Heart right ventricle (tissue), 16 donors: ENCODE measurements around the gene BTBD16. TPM values are rescaled to one million over a fixed set of nuclear protein-coding genes. Genes with fewer than 3 reads are reported as not detected.

Experiments
- ATAC-seq, 8 donors: fragments of 200-7000 bp; cut with Tn5 transposase; one replicate each; pipeline ENCODE4 v1.9.1; 2020; ENCODE audit warnings: mild to moderate bottlenecking in 8 of 8, moderate library complexity in 8 of 8, moderate number of reproducible peaks in 1 of 8
- DNase-seq, 2 donors: peaks; one replicate each; pipeline ENCODE4 v3.0.0-alpha.2; 2020
- H3K27ac ChIP-seq, 10 donors: fragments of 200-600 bp; sonication (generic) in 2 of 10; one replicate each; pipeline versions ENCODE4 v1.5.0 to v1.8.0; 2020 to 2022; ENCODE audit warnings: mild to moderate bottlenecking in 3 of 10
- H3K27me3 ChIP-seq, 7 donors: fragments of 200-600 bp; one replicate each; pipeline ENCODE4 v1.8.0; 2021 to 2022; ENCODE audit warnings: mild to moderate bottlenecking in 2 of 7
- H3K36me3 ChIP-seq, 9 donors: fragments of 200-600 bp; sonication (generic) in 1 of 9; one replicate each; pipeline versions ENCODE4 v1.5.0 to v1.8.0; 2020 to 2022; ENCODE audit warnings: mild to moderate bottlenecking in 2 of 9
- H3K4me1 ChIP-seq, 9 donors: fragments of 200-600 bp; sonication (generic) in 1 of 9; one replicate each; pipeline versions ENCODE4 v1.5.0 to v1.8.0; 2020 to 2022; ENCODE audit warnings: mild to moderate bottlenecking in 4 of 9
- H3K4me3 ChIP-seq, 10 donors: fragments of 200-600 bp; sonication (generic) in 2 of 10; one replicate each; pipeline versions ENCODE4 v1.5.0 to v1.8.0; 2020 to 2022; ENCODE audit warnings: mild to moderate bottlenecking in 7 of 10, moderate library complexity in 2 of 10
- H3K9me3 ChIP-seq, 11 donors: fragments of 200-600 bp in 10 of 11; sonication (generic) in 2 of 11; one replicate each; pipeline versions ENCODE4 v1.5.0 to v1.8.0; 2013 to 2022; ENCODE audit warnings: mild to moderate bottlenecking in 2 of 11, control low read depth in 1 of 11, moderate library complexity in 1 of 11
- CTCF ChIP-seq, 9 donors: fragments of 200-600 bp; sonication (generic) in 2 of 9; IDR thresholded peaks; one replicate each; pipeline versions ENCODE4 v1.5.0 to v1.8.0; 2021 to 2022; ENCODE audit warnings: antibody characterized with exemption in 9 of 9, mild to moderate bottlenecking in 5 of 9, moderate library complexity in 1 of 9
- WGBS, 2 donors: extraction: QIAGEN DNeasy Blood & Tissue Kit; methylation state at CpG; one replicate each; pipeline ENCODE4 v1.1.7; 2013; ENCODE audit warnings: inconsistent platforms in 1 of 2; 5-methylcytosine and 5-hydroxymethylcytosine counted together
- intact Hi-C, 10 donors: fragments of 100-400 bp; cut with DNase I; formaldehyde crosslinking; loops; one replicate each; pipeline versions ENCODE4 v1.11.1 to v1.14.2; 2022
- polyA plus RNA-seq, 2 donors: library from polyadenylated mRNA; stranded (reverse); fragments of 200-250 nt; gene quantifications; one replicate each; pipeline ENCODE4 v1.2.3, GENCODE V29; 2013
- total RNA-seq, 10 donors: library from RNA; stranded (reverse); fragmentation: NEBNext Ultra II Directional in 3 of 10; extraction: Animal tissue kit (Norgen Biotek cat#: 25700) in 3 of 10; gene quantifications; one replicate each; pipeline versions ENCODE4 v1.2.1 to v1.2.4, GENCODE V29; 2021 to 2023
- donor health status: Arrhythmogenic right ventricular cardiomyopathy.
- donor health status: ischemic (EF 13 %, LVEDD 7.1; RV severe dilation, severe dysfunction).
- donor health status: healthy with polysubstance abuse.
- donor health status: DM: no; HTN: yes; CAD: no.
- donor health status: DM: no; HTN: no; CAD: no.
- donor health status: ischemic (EF 25% LVEDD 6.9; RV normal size, moderate dysfunction).
- donor health status: ischemic (EF 25% LVEDD 5.7; RV mildly dilated, moderate dysfunction).
- donor health status: healthy.
- donor health status: DM: yes; HTN: yes; CAD: no.
- donor health status: Ischemic cardiomyopathy.
- donor health status: ischemic (EF 35%, LVEDD 5.7; RV mildly dilated, moderate dysfunction).
- donor health status: nonischemic (EF 11% LVEDD 7.7; RV severe dilation, severe dysfunction).
- donor health status: DM: yes; HTN: yes; CAD: no.
- donor health status: PGD.
- donor health status: ischemic (EF 29% LVEDD 5.4; RV normal size, mild dysfunction).
- donor health status: nonischemic (EF 23%, LVEDD 6.1; RV moderate dilation, normal function).

BTBD16 gene
- total and polyA plus RNA-seq, 12 donors: 0.29 to 0.76 TPM; not detected in 10

- DNase-seq: no peak
- peaks cover 3 to 28% (median 13%) of the 10 kb centered on the region in 9 donors for H3K4me1 ChIP-seq
- no peaks in the 10 kb centered on the region for H3K9me3 ChIP-seq
- no peak for TF ChIP-seq CTCF (IDR thresholded peaks at IDR 0.05)
- intact Hi-C loops: loop anchor here in 2 of 10 donors (5.0 to 10.0 kb wide), 2 partner anchors 419 to 422 kb away; no protein-coding TSS in a partner anchor
- no peaks in the 10 kb centered on the region for H3K27me3 ChIP-seq
- 78 to 81% methylated on average over 7 of the region's 7 CpGs for WGBS, 2 donors
- no peak for ATAC-seq
- peak overlapping the region in 2 of 10 donors; percentile 5 to 30 for H3K27ac ChIP-seq
- H3K4me3 ChIP-seq: no peak overlapping the region
- no peaks in the 10 kb centered on the region for H3K36me3 ChIP-seq
These were observed 11.8 kb downstream of the BTBD16 start for GRCh38 chr10:122282909-122283308.

GRCh38 chr10:122285506-122286444 is 14.7 kb downstream of the BTBD16 start:
- peaks cover 3 to 32% (median 17%) of the 10 kb centered on the region in 9 donors for H3K4me1 ChIP-seq
- no peaks in the 10 kb centered on the region for H3K9me3 ChIP-seq
- intact Hi-C loops: loop anchor here in 1 of 10 donors (10.0 kb wide), 1 partner anchor 419 kb away; no protein-coding TSS in a partner anchor
- WGBS, 2 donors: 80 to 86% methylated on average over 17 of the region's 17 CpGs
- no peak for ATAC-seq
- H3K4me3 ChIP-seq: no peak overlapping the region
- DNase-seq: no peak
- TF ChIP-seq CTCF (IDR thresholded peaks at IDR 0.05): no peak
- no peaks in the 10 kb centered on the region for H3K27me3 ChIP-seq
- no peaks in the 10 kb centered on the region for H3K36me3 ChIP-seq
- H3K27ac ChIP-seq: peak overlapping the region in 4 of 10 donors; percentile 39 to 81 (median 44)

GRCh38 chr10:122286867-122287266 is 15.8 kb downstream of the BTBD16 start:
- intact Hi-C loops: loop anchor here in 1 of 10 donors (10.0 kb wide), 1 partner anchor 418 kb away; no protein-coding TSS in a partner anchor
- DNase-seq: peak in 1 of 2 donors; percentile 51
- ATAC-seq: peak; percentile 67 to 94 (median 86)
- WGBS, 2 donors: 41 to 53% methylated on average over 7 of the region's 7 CpGs
- no peak for TF ChIP-seq CTCF (IDR thresholded peaks at IDR 0.05)
- H3K27me3 ChIP-seq: no peaks in the 10 kb centered on the region
- H3K36me3 ChIP-seq: no peaks in the 10 kb centered on the region
- H3K27ac ChIP-seq: peak overlapping the region in 5 of 10 donors; percentile 39 to 81 (median 44)
- no peaks in the 10 kb centered on the region for H3K9me3 ChIP-seq
- peaks cover 3 to 32% (median 17%) of the 10 kb centered on the region in 9 donors for H3K4me1 ChIP-seq
- no peak overlapping the region for H3K4me3 ChIP-seq

- Histone ChIP-seq H3K9me3 (no peaks in the 10 kb centered on the region), H3K27me3 (no peaks in the 10 kb centered on the region), H3K36me3 (no peaks in the 10 kb centered on the region), H3K27ac (peak overlapping the region in 5 of 10 donors; percentile 4 to 81 (median 44)), H3K4me1 (peaks cover 3 to 29% (median 17%) of the 10 kb centered on the region in 9 donors), H3K4me3 (no peak overlapping the region)
- TF ChIP-seq CTCF (IDR thresholded peaks at IDR 0.05): no peak
- DNase-seq (no peak), ATAC-seq (peak in 2 of 8 donors; percentile 51 to 65)
- WGBS, 2 donors: 53 to 67% methylated on average over 5 of the region's 5 CpGs
- intact Hi-C loops: loop anchor here in 1 of 10 donors (10.0 kb wide), 1 partner anchor 417 kb away; no protein-coding TSS in a partner anchor
These were observed 16.5 kb downstream of the BTBD16 start for GRCh38 chr10:122287570-122287969.
